LHCN-M2 (cell line): Measurements from ENCODE around the gene ARHGAP26. TPM values are rescaled to one million over a fixed set of nuclear protein-coding genes. Genes with fewer than 3 reads are reported as not detected.

Experiments used
- DNase-seq: peaks from one replicate; pipeline ENCODE4 v3.0.0-alpha.2; 2012; ENCODE audit warnings: low read depth
- total RNA-seq: library from RNA; depleted of rRNA; stranded (reverse); fragments of >200 nt; gene quantifications from 2 replicates; pipeline ENCODE4 v1.2.3, GENCODE V29; 2014

Gene ARHGAP26
- total RNA-seq, 1 experiment from 2014 or later: 1.0 TPM

- DNase-seq: peak; percentile 46
Measured at GRCh38 chr5:142847898-142848790, 78.0 kb downstream of the ARHGAP26 start.

- no peak for DNase-seq
Measured at GRCh38 chr5:142849466-142849865, 79.3 kb downstream of the ARHGAP26 start.

GRCh38 chr5:142849880-142850279, 79.7 kb downstream of the ARHGAP26 start:
- DNase-seq: no peak

- no peak for DNase-seq
Measured at GRCh38 chr5:142851731-142852130, 81.6 kb downstream of the ARHGAP26 start.

- no peak for DNase-seq
Measured at GRCh38 chr5:142852416-142853198, 82.4 kb downstream of the ARHGAP26 start.

- DNase-seq: no peak
Measured at GRCh38 chr5:142853682-142854081, 83.5 kb downstream of the ARHGAP26 start.

GRCh38 chr5:142856269-142856782, 86.1 kb downstream of the ARHGAP26 start:
- no peak for DNase-seq

GRCh38 chr5:142857405-142857804, 87.2 kb downstream of the ARHGAP26 start:
- DNase-seq: no peak

- DNase-seq: no peak
Measured at GRCh38 chr5:142859037-142859436, 88.9 kb downstream of the ARHGAP26 start.

- DNase-seq: no peak
Measured at GRCh38 chr5:142860270-142860669, 90.1 kb downstream of the ARHGAP26 start.

GRCh38 chr5:142861011-142861410, 90.8 kb downstream of the ARHGAP26 start:
- DNase-seq: no peak

- DNase-seq: no peak
Measured at GRCh38 chr5:142862594-142862993, 92.4 kb downstream of the ARHGAP26 start.

GRCh38 chr5:142863856-142864255, 93.7 kb downstream of the ARHGAP26 start:
- DNase-seq: no peak

- no peak for DNase-seq
Measured at GRCh38 chr5:142864290-142865260, 94.4 kb downstream of the ARHGAP26 start.

- no peak for DNase-seq
Measured at GRCh38 chr5:142865631-142866030, 95.5 kb downstream of the ARHGAP26 start.

- DNase-seq: peak; percentile 68
Measured at GRCh38 chr5:142866563-142867275, 96.5 kb downstream of the ARHGAP26 start.

- DNase-seq: peak; percentile 53
Measured at GRCh38 chr5:142869886-142870285, 99.7 kb downstream of the ARHGAP26 start.

- DNase-seq: no peak
Measured at GRCh38 chr5:142870532-142871362, 100.6 kb downstream of the ARHGAP26 start.

GRCh38 chr5:142871363-142872193, 101.4 kb downstream of the ARHGAP26 start:
- peak; percentile 75 for DNase-seq
